Measurements from ENCODE around the gene TAL1.

Gene TAL1

DNA sequence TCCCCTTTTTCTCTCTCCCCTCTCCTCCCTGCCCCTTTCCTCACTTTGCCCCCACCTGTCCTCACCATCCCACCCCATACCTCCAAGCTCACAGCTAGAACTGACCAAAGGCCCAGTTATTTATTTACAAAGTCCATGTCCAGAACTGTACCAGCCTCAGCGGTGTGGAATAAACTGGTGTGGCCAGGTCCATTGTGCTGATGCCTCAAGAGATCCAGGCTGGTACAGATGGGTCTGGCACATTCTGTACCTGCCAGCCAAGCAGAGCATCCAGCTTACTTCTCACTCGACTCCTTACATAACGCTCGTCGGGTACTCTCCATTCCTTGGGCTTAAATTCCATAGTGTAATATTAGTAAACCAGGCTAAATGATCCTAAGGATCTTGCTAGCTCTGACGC lies 54.0 kb downstream of the TAL1 start:
- TF ChIP-seq, protein P1, sequence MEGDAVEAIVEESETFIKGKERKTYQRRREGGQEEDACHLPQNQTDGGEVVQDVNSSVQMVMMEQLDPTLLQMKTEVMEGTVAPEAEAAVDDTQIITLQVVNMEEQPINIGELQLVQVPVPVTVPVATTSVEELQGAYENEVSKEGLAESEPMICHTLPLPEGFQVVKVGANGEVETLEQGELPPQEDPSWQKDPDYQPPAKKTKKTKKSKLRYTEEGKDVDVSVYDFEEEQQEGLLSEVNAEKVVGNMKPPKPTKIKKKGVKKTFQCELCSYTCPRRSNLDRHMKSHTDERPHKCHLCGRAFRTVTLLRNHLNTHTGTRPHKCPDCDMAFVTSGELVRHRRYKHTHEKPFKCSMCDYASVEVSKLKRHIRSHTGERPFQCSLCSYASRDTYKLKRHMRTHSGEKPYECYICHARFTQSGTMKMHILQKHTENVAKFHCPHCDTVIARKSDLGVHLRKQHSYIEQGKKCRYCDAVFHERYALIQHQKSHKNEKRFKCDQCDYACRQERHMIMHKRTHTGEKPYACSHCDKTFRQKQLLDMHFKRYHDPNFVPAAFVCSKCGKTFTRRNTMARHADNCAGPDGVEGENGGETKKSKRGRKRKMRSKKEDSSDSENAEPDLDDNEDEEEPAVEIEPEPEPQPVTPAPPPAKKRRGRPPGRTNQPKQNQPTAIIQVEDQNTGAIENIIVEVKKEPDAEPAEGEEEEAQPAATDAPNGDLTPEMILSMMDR (IDR thresholded peaks at IDR 0.05) = no peak
- no peak for TF ChIP-seq ZFX (IDR thresholded peaks at IDR 0.05; ENCODE audit: borderline replicate concordance)
- H3K27ac ChIP-seq = no peak overlapping the region

DNA sequence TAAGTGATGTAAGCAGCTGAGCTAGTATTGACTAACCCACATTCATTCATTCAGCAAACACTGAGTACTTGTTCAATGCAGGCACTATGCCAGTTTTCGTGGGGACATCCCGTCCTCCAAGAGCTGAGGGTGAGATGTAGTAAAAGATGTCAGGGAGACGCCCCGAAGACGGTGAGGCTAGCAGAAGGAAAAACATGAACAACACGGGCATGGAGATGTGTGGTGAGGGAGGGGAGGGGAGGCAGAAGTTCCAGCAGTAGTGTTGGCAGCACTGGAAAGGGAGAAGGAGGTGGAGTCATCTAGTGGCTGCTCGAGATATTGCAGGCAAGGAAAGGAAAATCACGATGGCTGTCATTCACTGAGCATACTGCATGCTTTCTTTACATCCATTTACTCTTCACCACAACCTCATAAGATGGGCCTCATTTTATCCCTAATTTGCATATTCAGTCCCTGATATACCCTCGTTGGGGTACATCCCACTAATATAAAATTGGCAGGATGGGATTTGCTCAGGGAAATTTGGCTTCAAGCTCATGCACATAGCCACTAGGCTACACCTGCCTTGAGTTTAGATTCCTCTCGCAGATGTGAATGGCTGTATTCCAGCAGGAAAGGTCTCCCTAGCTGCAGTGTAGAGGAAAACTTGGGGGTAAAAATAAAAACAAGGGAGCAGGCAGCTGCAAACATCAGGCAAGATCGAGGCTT lies 56.6 kb downstream of the TAL1 start:
- no peak overlapping the region for H3K27ac ChIP-seq
- no peak for TF ChIP-seq ZFX (IDR thresholded peaks at IDR 0.05; ENCODE audit: borderline replicate concordance)
- TF ChIP-seq, protein P1 (IDR thresholded peaks at IDR 0.05) = peak; percentile 96

DNA sequence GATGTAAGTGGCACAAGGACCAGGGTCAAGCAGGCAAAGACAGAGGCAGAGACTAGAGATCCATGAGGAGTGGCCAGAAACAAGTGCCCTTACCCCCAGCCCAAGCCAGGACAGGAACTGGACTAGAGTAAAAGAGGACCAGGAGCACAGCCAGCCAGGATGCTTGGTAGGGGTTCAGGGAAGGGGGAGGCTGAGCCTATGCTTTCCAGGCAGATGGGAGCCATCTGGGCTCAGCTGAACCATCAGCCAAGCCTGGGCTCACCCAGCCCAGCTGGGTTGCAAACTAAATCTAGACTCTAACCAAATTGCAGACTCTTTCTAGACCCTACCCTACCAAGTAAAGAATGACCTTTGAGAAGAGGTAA lies 57.4 kb downstream of the TAL1 start:
- no peak overlapping the region for H3K27ac ChIP-seq
- TF ChIP-seq ZFX (IDR thresholded peaks at IDR 0.05; ENCODE audit: borderline replicate concordance) = no peak
- TF ChIP-seq, protein P1 (IDR thresholded peaks at IDR 0.05) = no peak

DNA sequence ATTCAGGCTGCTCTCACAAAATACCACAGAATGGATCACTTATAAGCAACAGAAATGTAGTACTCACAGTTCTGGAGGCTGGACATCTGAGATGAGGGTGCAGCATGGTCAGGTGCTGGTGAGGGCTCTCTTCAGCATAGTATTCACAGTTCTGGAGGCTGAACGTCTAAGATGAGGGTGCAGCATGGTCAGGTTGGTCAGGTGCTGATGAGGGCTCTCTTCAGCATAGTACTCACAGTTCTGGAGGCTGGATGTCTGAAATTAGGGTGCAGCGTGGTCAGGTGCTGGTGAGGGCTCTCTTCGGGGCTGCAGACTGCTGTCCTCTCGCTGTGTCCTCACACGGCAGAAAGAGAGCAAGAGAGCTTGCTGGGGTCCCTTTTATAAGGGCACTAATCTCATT lies 59.2 kb downstream of the TAL1 start:
- TF ChIP-seq ZFX (IDR thresholded peaks at IDR 0.05; ENCODE audit: borderline replicate concordance) = no peak
- TF ChIP-seq, protein P1 (IDR thresholded peaks at IDR 0.05) = no peak
- no peak overlapping the region for H3K27ac ChIP-seq
